Fibroblast of gingiva (primary cell): ENCODE data around the gene TK1.

Source experiments
- DNase-seq: peaks from one replicate; pipeline ENCODE4 v3.0.0-alpha.2; 2011; ENCODE audit warnings: low read depth

Gene TK1

GRCh38 chr17:78133971-78134898, 52.6 kb downstream of the TK1 start:
- no peak for DNase-seq

- DNase-seq, result no peak
These were observed 53.5 kb downstream of the TK1 start for GRCh38 chr17:78133179-78133951.

- DNase-seq, result no peak
These were observed 54.1 kb downstream of the TK1 start for GRCh38 chr17:78132767-78133178.

- no peak for DNase-seq
These were observed 54.7 kb downstream of the TK1 start for GRCh38 chr17:78132084-78132676.

- no peak for DNase-seq
These were observed 55.4 kb downstream of the TK1 start for GRCh38 chr17:78131172-78132083.

GRCh38 chr17:78130437-78131101, 56.3 kb downstream of the TK1 start, which contains the start of gene TMC8:
TSS of gene TMC8 (plus strand) at chr17:78130771. CDS start at chr17:78131589, 818 bp downstream.
- DNase-seq, result no peak

GRCh38 chr17:78130090-78130436, 56.8 kb downstream of the TK1 start:
- DNase-seq, result no peak

GRCh38 chr17:78129351-78130089, 57.3 kb downstream of the TK1 start:
- no peak for DNase-seq

- no peak for DNase-seq
These were observed 58.1 kb downstream of the TK1 start, which contains the start of gene TMC6 for GRCh38 chr17:78128551-78129350. TSS of gene TMC6 (minus strand) at chr17:78128755. CDS start at chr17:78126832, 1,923 bp downstream.

GRCh38 chr17:78127888-78128550, 58.8 kb downstream of the TK1 start:
- DNase-seq, result no peak

GRCh38 chr17:78127239-78127887, 59.5 kb downstream of the TK1 start:
- DNase-seq, result no peak

- no peak for DNase-seq
These were observed 60.0 kb downstream of the TK1 start for GRCh38 chr17:78126895-78127238.

- no peak for DNase-seq
These were observed 60.6 kb downstream of the TK1 start for GRCh38 chr17:78125976-78126894.

GRCh38 chr17:78125138-78125913, 61.5 kb downstream of the TK1 start:
- DNase-seq, result no peak

GRCh38 chr17:78124836-78125137, 62.1 kb downstream of the TK1 start:
- DNase-seq, result no peak
